HG03521 (cell line): ENCODE results near the gene SPDYE2.
A peak's percentile ranks its signal among the peaks of the same experiment; 100 is the strongest.
"Not testable (repeated sequence)": the region's sequence is repeated elsewhere in the genome, so short reads cannot be mapped to it uniquely, and the experiment has no call there.

Source experiments
- ATAC-seq: cut with Tn5 transposase; IDR thresholded peaks from one replicate; pipeline ENCODE4 v1.9.1; 2021; ENCODE audit warnings: mild to moderate bottlenecking, moderate library complexity; ENCODE audit not compliant: unreplicated experiment

The SPDYE2 gene

GRCh38 chr7:102599699-102600098, 48.7 kb downstream of the SPDYE2 start:
- ATAC-seq = not testable (repeated sequence)

- not testable (repeated sequence) for ATAC-seq
Observed at GRCh38 chr7:102602317-102602716, 51.3 kb downstream of the SPDYE2 start.

GRCh38 chr7:102604431-102605145, 53.6 kb downstream of the SPDYE2 start:
- not testable (repeated sequence) for ATAC-seq

- not testable (repeated sequence) for ATAC-seq
Observed at GRCh38 chr7:102606848-102607247, 55.8 kb downstream of the SPDYE2 start.

GRCh38 chr7:102609734-102610133, 58.7 kb downstream of the SPDYE2 start:
- not testable (repeated sequence) for ATAC-seq

- not testable (repeated sequence) for ATAC-seq
Observed at GRCh38 chr7:102610441-102610840, 59.4 kb downstream of the SPDYE2 start.

- ATAC-seq = peak; percentile 38
Observed at GRCh38 chr7:102611013-102611674, 60.1 kb downstream of the SPDYE2 start.

- not testable (repeated sequence) for ATAC-seq
Observed at GRCh38 chr7:102611675-102612325, 60.8 kb downstream of the SPDYE2 start.
